ENCODE data around the gene HAUS7.

The HAUS7 gene

DNA sequence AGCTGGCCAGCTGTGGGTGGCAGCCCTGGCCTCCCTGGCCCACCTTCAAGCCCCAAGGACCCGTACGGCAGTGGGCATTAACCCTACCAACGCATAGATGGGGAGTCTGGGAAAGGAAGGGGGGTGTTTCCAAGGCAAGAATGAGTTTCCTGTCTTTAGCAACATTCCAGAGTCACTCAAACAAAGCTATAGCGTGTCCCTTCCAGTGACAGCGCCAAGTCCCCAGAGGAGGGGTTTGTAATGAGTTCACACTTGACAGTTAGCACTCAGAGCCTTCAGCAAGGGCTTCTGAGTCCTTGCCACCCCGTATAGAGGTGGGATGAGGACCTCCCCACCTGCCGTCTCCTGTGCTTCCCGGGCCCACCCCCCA is 26.2 kb upstream of the HAUS7 start:
- Histone ChIP-seq H3K9ac (ENCODE audit: low read length) (no peak overlapping the region), H3K4me1 (ENCODE audit: control insufficient read depth, low read depth, low read length) (no peaks in the 10 kb centered on the region), H3K27me3 (ENCODE audit: control insufficient read depth, insufficient read depth, low read length) (no peaks in the 10 kb centered on the region), H3K36me3 (ENCODE audit: control insufficient read depth, low read depth, low read length) (no peaks in the 10 kb centered on the region), H3K9me3 (ENCODE audit: control insufficient read depth, low read depth, low read length) (peaks cover 7% of the 10 kb centered on the region), H3K27ac (ENCODE audit: low read length) (no peak overlapping the region), H3K4me3 (ENCODE audit: low read length) (no peak overlapping the region)

GRCh38 chrX:153495903-153496589 is 25.7 kb upstream of the HAUS7 start:
- peaks cover 7% of the 10 kb centered on the region for H3K9me3 ChIP-seq (ENCODE audit: control insufficient read depth, low read depth, low read length)
- no peak overlapping the region for H3K4me3 ChIP-seq (ENCODE audit: low read length)
- no peaks in the 10 kb centered on the region for H3K4me1 ChIP-seq (ENCODE audit: control insufficient read depth, low read depth, low read length)
- no peaks in the 10 kb centered on the region for H3K36me3 ChIP-seq (ENCODE audit: control insufficient read depth, low read depth, low read length)
- no peaks in the 10 kb centered on the region for H3K27me3 ChIP-seq (ENCODE audit: control insufficient read depth, insufficient read depth, low read length)
- no peak overlapping the region for H3K9ac ChIP-seq (ENCODE audit: low read length)
- no peak overlapping the region for H3K27ac ChIP-seq (ENCODE audit: low read length)

DNA sequence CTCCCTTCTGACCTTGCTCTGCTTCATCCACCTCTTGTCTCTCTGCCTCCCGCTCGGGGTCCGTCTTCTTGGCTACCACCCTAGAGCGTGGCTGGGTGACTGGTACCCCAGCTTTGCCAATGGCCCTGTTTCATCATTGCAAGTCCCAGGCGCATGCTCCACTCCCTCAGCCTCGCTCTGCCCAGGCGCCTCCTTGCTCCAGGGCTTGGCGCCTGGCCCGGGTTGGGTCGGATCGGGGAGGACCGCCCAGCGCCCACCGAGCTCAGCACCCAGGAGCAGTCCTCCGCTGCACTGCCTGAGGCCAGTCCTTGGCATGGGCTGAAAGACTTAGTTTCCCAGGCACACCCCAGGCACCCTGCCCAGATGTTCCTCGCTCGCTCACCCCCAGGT is 25.0 kb upstream of the HAUS7 start:
- Histone ChIP-seq H3K4me1 (ENCODE audit: control insufficient read depth, low read depth, low read length) (no peaks in the 10 kb centered on the region), H3K27ac (ENCODE audit: low read length) (no peak overlapping the region), H3K27me3 (ENCODE audit: control insufficient read depth, insufficient read depth, low read length) (no peaks in the 10 kb centered on the region), H3K9me3 (ENCODE audit: control insufficient read depth, low read depth, low read length) (no peaks in the 10 kb centered on the region), H3K36me3 (ENCODE audit: control insufficient read depth, low read depth, low read length) (no peaks in the 10 kb centered on the region), H3K9ac (ENCODE audit: low read length) (no peak overlapping the region), H3K4me3 (ENCODE audit: low read length) (peak overlapping the region; percentile 33)

- Histone ChIP-seq H3K4me3 (ENCODE audit: low read length) (peak within 1 kb of the TSS; percentile 33), H3K36me3 (ENCODE audit: control insufficient read depth, low read depth, low read length) (no peaks in the 10 kb centered on the region), H3K27me3 (ENCODE audit: control insufficient read depth, insufficient read depth, low read length) (no peaks in the 10 kb centered on the region), H3K9me3 (ENCODE audit: control insufficient read depth, low read depth, low read length) (no peaks in the 10 kb centered on the region), H3K27ac (ENCODE audit: low read length) (no peak within 1 kb of the TSS), H3K9ac (ENCODE audit: low read length) (no peak within 1 kb of the TSS), H3K4me1 (ENCODE audit: control insufficient read depth, low read depth, low read length) (no peaks in the 10 kb centered on the region)
These were observed 24.4 kb upstream of the HAUS7 start, which contains the start of gene BGN for GRCh38 chrX:153494541-153495361. Gene BGN (plus strand): TSS chrX:153494980. CDS start chrX:153504632, 9,652 bp downstream.

DNA sequence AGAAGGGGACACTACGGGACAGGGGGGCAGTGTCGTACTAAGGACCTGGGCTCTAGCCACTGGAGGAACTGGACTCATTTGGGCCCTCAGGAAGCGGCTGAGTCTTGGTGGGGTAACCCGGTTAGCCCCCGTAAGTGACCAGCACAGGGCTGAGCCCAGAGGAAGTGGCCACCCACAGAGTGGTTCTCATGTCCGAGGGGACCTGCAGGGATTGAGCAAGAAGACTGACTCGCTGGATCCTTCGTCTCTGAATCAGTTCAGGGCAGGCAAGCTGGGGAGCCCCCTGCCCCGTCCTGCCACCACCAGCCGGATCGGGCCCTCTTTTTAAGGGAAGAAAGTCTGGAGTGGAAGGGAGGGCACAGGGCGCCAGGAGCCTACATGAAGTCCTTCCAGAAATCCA is 23.7 kb upstream of the HAUS7 start:
- no peak overlapping the region for H3K9ac ChIP-seq (ENCODE audit: low read length)
- H3K27me3 ChIP-seq (ENCODE audit: control insufficient read depth, insufficient read depth, low read length) = no peaks in the 10 kb centered on the region
- no peaks in the 10 kb centered on the region for H3K4me1 ChIP-seq (ENCODE audit: control insufficient read depth, low read depth, low read length)
- no peak overlapping the region for H3K4me3 ChIP-seq (ENCODE audit: low read length)
- H3K9me3 ChIP-seq (ENCODE audit: control insufficient read depth, low read depth, low read length) = no peaks in the 10 kb centered on the region
- H3K36me3 ChIP-seq (ENCODE audit: control insufficient read depth, low read depth, low read length) = no peaks in the 10 kb centered on the region
- no peak overlapping the region for H3K27ac ChIP-seq (ENCODE audit: low read length)

- no peaks in the 10 kb centered on the region for H3K4me1 ChIP-seq (ENCODE audit: control insufficient read depth, low read depth, low read length)
- H3K9me3 ChIP-seq (ENCODE audit: control insufficient read depth, low read depth, low read length) = no peaks in the 10 kb centered on the region
- H3K9ac ChIP-seq (ENCODE audit: low read length) = no peak overlapping the region
- no peak overlapping the region for H3K27ac ChIP-seq (ENCODE audit: low read length)
- no peak overlapping the region for H3K4me3 ChIP-seq (ENCODE audit: low read length)
- H3K36me3 ChIP-seq (ENCODE audit: control insufficient read depth, low read depth, low read length) = no peaks in the 10 kb centered on the region
- no peaks in the 10 kb centered on the region for H3K27me3 ChIP-seq (ENCODE audit: control insufficient read depth, insufficient read depth, low read length)
These were observed 22.7 kb upstream of the HAUS7 start for GRCh38 chrX:153493085-153493484.

GRCh38 chrX:153492543-153492942 is 22.2 kb upstream of the HAUS7 start:
- Histone ChIP-seq H3K9me3 (ENCODE audit: control insufficient read depth, low read depth, low read length) (no peaks in the 10 kb centered on the region), H3K4me1 (ENCODE audit: control insufficient read depth, low read depth, low read length) (no peaks in the 10 kb centered on the region)

DNA sequence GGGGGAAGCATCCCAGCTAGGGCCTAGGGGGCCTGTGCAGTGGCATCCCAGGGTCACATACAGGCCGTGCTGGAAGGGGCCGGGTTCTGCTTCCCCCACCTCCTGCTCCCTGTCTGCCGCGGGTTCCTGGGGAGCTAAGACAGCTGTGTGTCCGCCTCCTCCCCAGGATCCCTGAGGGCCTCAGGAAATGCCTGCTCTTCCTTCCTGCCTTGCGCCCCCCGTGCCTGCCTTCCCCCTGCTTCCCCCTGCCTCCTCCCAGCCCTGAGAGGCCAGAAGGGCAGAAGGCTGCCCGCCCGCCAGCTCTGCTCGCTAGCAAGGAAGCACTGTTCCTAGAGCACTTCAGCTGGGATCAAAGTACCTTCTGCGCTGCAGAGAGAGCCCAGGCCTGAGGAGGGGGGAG is 21.5 kb upstream of the HAUS7 start:
- Histone ChIP-seq H3K27ac (ENCODE audit: low read length) (no peak overlapping the region), H3K4me3 (ENCODE audit: low read length) (no peak overlapping the region), H3K9ac (ENCODE audit: low read length) (no peak overlapping the region), H3K9me3 (ENCODE audit: control insufficient read depth, low read depth, low read length) (no peaks in the 10 kb centered on the region), H3K27me3 (ENCODE audit: control insufficient read depth, insufficient read depth, low read length) (no peaks in the 10 kb centered on the region), H3K4me1 (ENCODE audit: control insufficient read depth, low read depth, low read length) (no peaks in the 10 kb centered on the region), H3K36me3 (ENCODE audit: control insufficient read depth, low read depth, low read length) (no peaks in the 10 kb centered on the region)

More at GRCh38 chrX:153492543-153492942, 22.2 kb upstream of the HAUS7 start:
- Histone ChIP-seq H3K27me3 (ENCODE audit: control insufficient read depth, insufficient read depth, low read length) (no peaks in the 10 kb centered on the region), H3K9ac (ENCODE audit: low read length) (no peak overlapping the region), H3K36me3 (ENCODE audit: control insufficient read depth, low read depth, low read length) (no peaks in the 10 kb centered on the region), H3K4me3 (ENCODE audit: low read length) (no peak overlapping the region), H3K27ac (ENCODE audit: low read length) (no peak overlapping the region)

DNA sequence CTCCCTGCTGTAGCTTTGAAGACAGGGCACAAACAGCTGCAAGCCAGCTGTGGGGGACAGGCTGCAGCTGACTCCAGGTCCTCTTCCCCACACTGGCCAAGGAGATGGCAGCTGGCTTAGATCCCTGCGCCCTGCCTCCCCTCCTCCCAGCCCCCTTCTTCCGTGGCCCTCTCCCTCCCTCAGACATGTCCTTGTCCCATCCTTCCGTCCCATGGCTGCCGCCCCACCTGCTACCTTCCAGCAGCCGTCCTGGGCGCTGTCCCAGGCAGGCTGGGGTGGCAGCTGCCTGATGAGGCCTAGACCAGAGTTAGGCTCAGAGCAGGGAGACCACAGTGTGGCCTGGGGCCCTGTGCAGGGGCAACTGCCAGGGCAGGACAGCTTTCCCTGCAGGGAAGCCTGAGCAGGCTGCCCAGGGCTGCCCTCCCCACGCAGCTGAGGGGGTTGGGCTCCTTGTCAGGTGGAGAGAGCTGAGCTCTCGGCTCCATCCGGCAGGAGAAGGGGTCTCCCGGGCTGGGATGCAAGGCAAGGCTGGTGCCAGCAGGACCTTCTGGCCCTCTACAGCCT is 21.1 kb upstream of the HAUS7 start:
- Histone ChIP-seq H3K36me3 (ENCODE audit: control insufficient read depth, low read depth, low read length) (no peaks in the 10 kb centered on the region), H3K9me3 (ENCODE audit: control insufficient read depth, low read depth, low read length) (no peaks in the 10 kb centered on the region), H3K27ac (ENCODE audit: low read length) (no peak overlapping the region), H3K4me3 (ENCODE audit: low read length) (no peak overlapping the region), H3K9ac (ENCODE audit: low read length) (no peak overlapping the region), H3K27me3 (ENCODE audit: control insufficient read depth, insufficient read depth, low read length) (no peaks in the 10 kb centered on the region), H3K4me1 (ENCODE audit: control insufficient read depth, low read depth, low read length) (no peaks in the 10 kb centered on the region)

GRCh38 chrX:153490217-153490930 is 20.0 kb upstream of the HAUS7 start:
- Histone ChIP-seq H3K9ac (ENCODE audit: low read length) (no peak overlapping the region), H3K4me3 (ENCODE audit: low read length) (no peak overlapping the region), H3K36me3 (ENCODE audit: control insufficient read depth, low read depth, low read length) (no peaks in the 10 kb centered on the region), H3K9me3 (ENCODE audit: control insufficient read depth, low read depth, low read length) (no peaks in the 10 kb centered on the region), H3K4me1 (ENCODE audit: control insufficient read depth, low read depth, low read length) (no peaks in the 10 kb centered on the region), H3K27me3 (ENCODE audit: control insufficient read depth, insufficient read depth, low read length) (no peaks in the 10 kb centered on the region), H3K27ac (ENCODE audit: low read length) (no peak overlapping the region)

DNA sequence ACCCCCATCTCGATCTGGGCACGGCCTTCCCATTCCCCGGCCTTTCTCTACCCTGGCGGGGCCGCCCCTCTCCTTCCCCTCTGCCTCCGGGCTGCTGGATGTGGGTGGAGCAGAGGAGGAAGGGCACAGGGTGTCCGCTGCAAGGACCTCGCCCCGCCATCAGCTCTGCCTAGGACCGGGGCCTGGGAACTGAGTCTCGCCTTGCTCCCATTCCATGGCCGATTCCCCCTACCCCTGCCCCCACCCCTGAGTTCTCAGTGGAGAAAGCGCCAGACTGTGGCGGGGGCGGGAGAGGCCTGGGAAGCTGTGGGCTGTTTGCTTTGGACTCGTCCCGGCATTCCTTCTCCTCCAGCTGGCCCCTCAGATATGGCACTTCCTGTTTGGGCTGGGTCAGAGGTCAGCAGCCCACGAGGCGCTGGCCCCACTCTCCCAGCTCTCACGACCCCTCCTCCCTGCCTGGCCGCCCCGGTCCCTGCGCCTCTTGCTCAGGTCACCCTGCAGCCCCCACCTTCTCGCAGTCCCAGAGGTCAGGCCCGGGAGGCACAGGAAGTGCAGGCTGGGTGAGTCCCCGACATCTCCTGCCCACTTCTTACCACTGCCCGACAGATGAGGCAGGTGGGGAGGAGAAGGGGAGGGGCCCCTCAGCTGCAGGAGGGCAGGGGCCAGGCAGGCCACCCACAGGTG is 18.0 kb upstream of the HAUS7 start:
- no peak overlapping the region for H3K9ac ChIP-seq (ENCODE audit: low read length)

More for the DNA sequence above, 18.0 kb upstream of the HAUS7 start:
- Histone ChIP-seq H3K4me3 (ENCODE audit: low read length) (no peak overlapping the region), H3K27me3 (ENCODE audit: control insufficient read depth, insufficient read depth, low read length) (no peaks in the 10 kb centered on the region), H3K27ac (ENCODE audit: low read length) (no peak overlapping the region), H3K36me3 (ENCODE audit: control insufficient read depth, low read depth, low read length) (no peaks in the 10 kb centered on the region), H3K4me1 (ENCODE audit: control insufficient read depth, low read depth, low read length) (no peaks in the 10 kb centered on the region), H3K9me3 (ENCODE audit: control insufficient read depth, low read depth, low read length) (no peaks in the 10 kb centered on the region)
